SK-N-MC (cell line): Measurements from ENCODE around the gene C1orf167.

Experiments used
- DNase-seq: peaks from one replicate; pipeline ENCODE4 v3.0.0-alpha.2; 2011; ENCODE audit warnings: low read depth, low spot score
- H3K27ac ChIP-seq: fragments of 200-600 bp; sonication (generic); 2 replicates; pipeline ENCODE4 v1.5.1; 2016; ENCODE audit warnings: mixed run types
- H3K36me3 ChIP-seq: fragments of 200-600 bp; sonication (generic); 2 replicates; pipeline ENCODE4 v1.6.1; 2017; ENCODE audit warnings: antibody characterized with exemption, low read length, mixed read lengths; ENCODE audit not compliant: insufficient read depth
- H3K4me3 ChIP-seq: fragments of 200-600 bp; sonication (generic); 2 replicates; pipeline ENCODE4 v1.5.1; 2016
- H3K9ac ChIP-seq: fragments of 200-600 bp; sonication (generic); 2 replicates; pipeline ENCODE4 v1.8.0; 2017; ENCODE audit warnings: mixed run types, mixed read lengths; ENCODE audit not compliant: insufficient read length
- H3K9me3 ChIP-seq: fragments of 200-600 bp; sonication (generic); 2 replicates; pipeline ENCODE4 v1.6.1; 2017; ENCODE audit warnings: low read depth, mild to moderate bottlenecking, antibody characterized with exemption, low read length, moderate library complexity, mixed read lengths
- EZH2 ChIP-seq: fragments of 200-600 bp; sonication (generic); IDR thresholded peaks from one replicate; pipeline ENCODE4 v1.6.1; 2017; ENCODE audit warnings: antibody characterized with exemption
- FOXP2 ChIP-seq: optimal IDR thresholded peaks from 2 replicates; pipeline ENCODE3; 2011; ENCODE audit warnings: mild to moderate bottlenecking, moderate library complexity; ENCODE audit not compliant: insufficient read depth; ENCODE audit errors: extremely low read length, control extremely low read depth
- POLR2AphosphoS5 ChIP-seq: IDR thresholded peaks from 2 replicates; pipeline ENCODE4 v1.6.1; 2012; ENCODE audit warnings: mild to moderate bottlenecking, low read depth, low read length, borderline replicate concordance

C1orf167 gene

GRCh38 chr1:11765661-11766428, 3.9 kb downstream of the C1orf167 start:
- H3K9me3 ChIP-seq = no peaks in the 10 kb centered on the region
- H3K27ac ChIP-seq = no peak overlapping the region
- H3K36me3 ChIP-seq = no peaks in the 10 kb centered on the region
- no peak overlapping the region for H3K9ac ChIP-seq
- H3K4me3 ChIP-seq = no peak overlapping the region
- TF ChIP-seq EZH2 (no peak), FOXP2 (no peak), POLR2AphosphoS5 (no peak)
- no peak for DNase-seq

GRCh38 chr1:11766429-11766776, 4.4 kb downstream of the C1orf167 start:
- TF ChIP-seq EZH2 (no peak), FOXP2 (no peak), POLR2AphosphoS5 (no peak)
- Histone ChIP-seq H3K4me3 (no peak overlapping the region), H3K9me3 (no peaks in the 10 kb centered on the region), H3K36me3 (no peaks in the 10 kb centered on the region), H3K9ac (no peak overlapping the region), H3K27ac (no peak overlapping the region)
- no peak for DNase-seq

GRCh38 chr1:11767922-11768704, 6.1 kb downstream of the C1orf167 start:
- Histone ChIP-seq H3K9ac (no peak overlapping the region), H3K4me3 (no peak overlapping the region), H3K36me3 (no peaks in the 10 kb centered on the region), H3K9me3 (no peaks in the 10 kb centered on the region), H3K27ac (no peak overlapping the region)
- no peak for DNase-seq
- no peak for TF ChIP-seq EZH2
- no peak for TF ChIP-seq POLR2AphosphoS5
- no peak for TF ChIP-seq FOXP2

- no peaks in the 10 kb centered on the region for H3K36me3 ChIP-seq
- no peak for DNase-seq
- H3K4me3 ChIP-seq = no peak overlapping the region
- H3K9ac ChIP-seq = no peak overlapping the region
- H3K27ac ChIP-seq = no peak overlapping the region
- H3K9me3 ChIP-seq = no peaks in the 10 kb centered on the region
- TF ChIP-seq POLR2AphosphoS5 (no peak), FOXP2 (no peak), EZH2 (no peak)
Observed at GRCh38 chr1:11768821-11769220, 6.8 kb downstream of the C1orf167 start.

- DNase-seq = no peak
- Histone ChIP-seq H3K4me3 (no peak overlapping the region), H3K36me3 (no peaks in the 10 kb centered on the region), H3K9ac (no peak overlapping the region), H3K9me3 (no peaks in the 10 kb centered on the region), H3K27ac (no peak overlapping the region)
- no peak for TF ChIP-seq POLR2AphosphoS5
- TF ChIP-seq FOXP2 = no peak
- no peak for TF ChIP-seq EZH2
Observed at GRCh38 chr1:11769274-11769673, 7.3 kb downstream of the C1orf167 start.

GRCh38 chr1:11770011-11770410, 8.0 kb downstream of the C1orf167 start:
- no peak for DNase-seq
- no peaks in the 10 kb centered on the region for H3K9me3 ChIP-seq
- H3K4me3 ChIP-seq = no peak overlapping the region
- H3K27ac ChIP-seq = no peak overlapping the region
- no peak for TF ChIP-seq FOXP2
- H3K9ac ChIP-seq = no peak overlapping the region
- no peaks in the 10 kb centered on the region for H3K36me3 ChIP-seq

GRCh38 chr1:11771481-11772043, 9.6 kb downstream of the C1orf167 start:
- TF ChIP-seq POLR2AphosphoS5 = no peak
- no peak for TF ChIP-seq FOXP2
- no peak for TF ChIP-seq EZH2
- Histone ChIP-seq H3K9ac (no peak overlapping the region), H3K27ac (no peak overlapping the region), H3K36me3 (no peaks in the 10 kb centered on the region), H3K9me3 (no peaks in the 10 kb centered on the region), H3K4me3 (no peak overlapping the region)
- no peak for DNase-seq

- Histone ChIP-seq H3K4me3 (no peak overlapping the region), H3K9ac (no peak overlapping the region), H3K9me3 (no peaks in the 10 kb centered on the region), H3K36me3 (no peaks in the 10 kb centered on the region), H3K27ac (no peak overlapping the region)
- no peak for TF ChIP-seq EZH2
- no peak for TF ChIP-seq FOXP2
- TF ChIP-seq POLR2AphosphoS5 = no peak
- DNase-seq = no peak
Observed at GRCh38 chr1:11772458-11772857, 10.5 kb downstream of the C1orf167 start.

- Histone ChIP-seq H3K27ac (no peak overlapping the region), H3K36me3 (no peaks in the 10 kb centered on the region), H3K4me3 (no peak overlapping the region), H3K9ac (no peak overlapping the region), H3K9me3 (no peaks in the 10 kb centered on the region)
- DNase-seq = no peak
- no peak for TF ChIP-seq FOXP2
- TF ChIP-seq POLR2AphosphoS5 = no peak
- TF ChIP-seq EZH2 = no peak
Observed at GRCh38 chr1:11774753-11775152, 12.8 kb downstream of the C1orf167 start.
